GM12891 (cell line): ENCODE results near the gene SYNE3.

Experiments
- PAX5 ChIP-seq: IDR thresholded peaks from 2 replicates; pipeline ENCODE4 v1.6.1; 2011; ENCODE audit warnings: low read length, moderate library complexity, mild to moderate bottlenecking; ENCODE audit not compliant: insufficient read depth, severe bottlenecking
- POLR2A ChIP-seq: IDR thresholded peaks from 2 replicates; pipeline ENCODE4 v1.6.1; 2011; ENCODE audit warnings: low read depth, low read length, control low read depth
- POLR2AphosphoS5 ChIP-seq: IDR thresholded peaks from 2 replicates; pipeline ENCODE4 v1.6.1; 2011; ENCODE audit warnings: low read depth, low read length, control low read depth
- SPI1 ChIP-seq: IDR thresholded peaks from 2 replicates; pipeline ENCODE4 v1.6.1; 2011; ENCODE audit warnings: low read depth, low read length, control low read depth
- TAF1 ChIP-seq: IDR thresholded peaks from 2 replicates; pipeline ENCODE4 v1.6.1; 2011; ENCODE audit warnings: low read depth, low read length, control low read depth

- TF ChIP-seq TAF1 (no peak), POLR2AphosphoS5 (no peak), PAX5 (no peak), POLR2A (no peak), SPI1 (no peak)
These were observed 47.9 kb downstream of the SYNE3 start for GRCh38 chr14:95468448-95469133.
